AG08395 (cell line): ENCODE measurements around the gene SCAPER.
"Not testable (repeated sequence)": the region's sequence is repeated elsewhere in the genome, so short reads cannot be mapped to it uniquely, and the experiment has no call there.

Experiments used
- DNase-seq: peaks from one replicate; pipeline ENCODE4 v3.0.0; 2012; ENCODE audit warnings: mixed read lengths, low spot score

Gene SCAPER

GRCh38 chr15:76572983-76573314 lies 332.2 kb downstream of the SCAPER start:
- no peak for DNase-seq

DNA sequence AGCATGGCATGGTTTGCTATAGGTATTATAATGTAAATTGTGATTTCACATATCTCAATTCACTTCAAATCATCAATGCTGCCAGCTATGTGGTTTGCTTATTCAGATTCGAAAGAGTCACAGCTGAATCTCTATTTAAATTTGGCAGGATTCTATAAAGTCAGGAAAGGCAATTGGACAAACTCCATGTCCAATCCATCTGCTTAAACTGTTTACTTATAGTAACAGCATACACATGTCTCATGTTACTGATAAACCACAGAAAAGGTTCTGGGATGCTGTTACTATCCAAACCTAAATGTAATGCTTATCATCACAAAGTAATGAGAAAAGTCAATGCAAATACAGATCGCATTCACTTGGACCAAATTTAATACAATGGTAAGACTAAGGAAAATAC lies 338.9 kb downstream of the SCAPER start:
- no peak for DNase-seq

DNA sequence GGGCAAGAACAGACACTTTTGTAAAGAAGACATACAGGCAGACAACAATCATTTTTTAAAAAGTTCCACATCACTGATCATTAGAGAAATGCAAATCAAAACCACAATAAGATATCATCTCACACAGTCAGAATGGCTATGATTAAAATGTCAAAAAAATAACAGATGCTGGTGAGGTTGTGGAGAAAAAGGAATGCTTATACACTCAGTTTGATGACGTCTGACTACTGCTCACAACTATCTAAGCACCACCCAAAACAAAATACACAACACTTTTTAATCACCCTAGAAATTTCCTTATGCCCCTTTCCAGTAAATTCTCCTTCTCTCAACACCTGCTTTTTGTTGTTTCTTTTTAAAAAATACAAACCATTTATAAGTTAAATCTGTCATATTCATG lies 339.8 kb downstream of the SCAPER start:
- no peak for DNase-seq

GRCh38 chr15:76555247-76555646 lies 349.9 kb downstream of the SCAPER start:
- DNase-seq = no peak

- DNase-seq = no peak
Measured at GRCh38 chr15:76553564-76553963, 351.6 kb downstream of the SCAPER start.

DNA sequence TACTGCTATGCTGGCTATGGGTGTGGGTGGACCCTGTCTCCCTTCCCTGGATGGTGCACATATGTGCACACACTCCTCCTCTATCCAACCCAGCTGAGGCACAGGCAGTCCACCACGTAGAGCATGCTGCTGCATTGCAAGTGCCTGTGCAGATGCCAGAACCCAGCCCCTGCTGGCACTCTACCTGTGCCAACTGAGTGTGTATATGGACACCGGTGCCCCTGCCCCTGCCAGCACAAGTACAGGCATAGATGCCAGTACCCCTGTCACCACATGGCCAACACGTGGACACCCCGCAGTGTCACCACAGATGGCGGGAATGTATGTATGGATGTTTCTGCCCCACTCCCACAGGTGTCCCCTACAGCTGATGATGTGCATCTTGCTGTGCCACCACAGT lies 352.0 kb downstream of the SCAPER start:
- DNase-seq = no peak

DNA sequence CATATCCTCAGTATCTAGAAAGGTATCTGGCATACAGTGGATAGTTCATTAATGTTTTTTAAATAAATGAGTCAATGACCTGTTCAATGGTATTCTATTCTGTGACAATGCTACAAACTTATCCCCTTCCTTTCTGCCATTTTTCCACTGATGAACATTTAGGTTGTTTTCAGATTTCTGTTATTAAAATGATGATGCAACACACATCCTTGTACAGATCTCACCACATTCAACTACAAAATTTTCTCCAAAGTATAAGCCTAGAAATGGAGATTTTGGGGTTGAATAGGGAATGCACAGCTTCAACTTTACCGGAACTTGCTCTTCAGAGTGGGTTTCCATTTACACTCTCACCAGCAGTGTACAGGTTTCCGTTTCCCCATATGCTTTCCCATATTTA lies 358.3 kb downstream of the SCAPER start:
- DNase-seq = no peak

- DNase-seq = no peak
Measured at GRCh38 chr15:76533995-76534394, 371.1 kb downstream of the SCAPER start.

DNA sequence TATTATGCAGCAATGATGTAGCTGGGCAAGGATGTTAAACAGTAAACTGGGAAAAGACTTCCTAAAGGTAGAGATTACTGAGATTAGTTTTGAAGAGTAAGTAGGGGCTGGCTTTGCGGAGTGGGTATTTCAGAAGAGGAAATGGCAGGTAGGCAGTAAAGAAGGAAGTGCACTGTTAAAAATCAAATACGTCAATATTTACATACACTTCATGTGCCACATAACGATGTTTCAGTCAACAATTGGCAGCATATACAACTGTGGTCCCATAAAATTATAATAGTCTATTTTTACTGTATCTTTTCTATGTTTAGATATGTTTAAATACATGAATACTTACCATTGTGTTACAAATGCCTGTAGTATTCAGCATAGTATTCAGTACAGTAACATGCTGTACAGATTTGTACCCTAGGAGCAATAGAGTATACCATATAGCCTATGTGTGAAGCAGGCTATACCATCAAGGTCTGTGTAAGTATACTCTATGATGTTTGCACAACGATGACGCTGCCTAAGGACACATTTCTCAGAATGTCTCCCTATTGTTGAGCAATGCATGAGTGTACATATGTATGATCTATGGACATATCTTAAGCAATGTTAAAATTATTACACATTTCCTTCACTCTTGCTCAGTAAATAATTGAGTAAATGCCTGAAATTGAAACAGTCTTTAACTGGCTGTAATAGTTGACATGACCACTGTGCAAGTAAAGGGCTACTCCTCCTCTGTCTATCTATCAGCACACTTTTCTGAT lies 371.9 kb downstream of the SCAPER start:
- no peak for DNase-seq

DNA sequence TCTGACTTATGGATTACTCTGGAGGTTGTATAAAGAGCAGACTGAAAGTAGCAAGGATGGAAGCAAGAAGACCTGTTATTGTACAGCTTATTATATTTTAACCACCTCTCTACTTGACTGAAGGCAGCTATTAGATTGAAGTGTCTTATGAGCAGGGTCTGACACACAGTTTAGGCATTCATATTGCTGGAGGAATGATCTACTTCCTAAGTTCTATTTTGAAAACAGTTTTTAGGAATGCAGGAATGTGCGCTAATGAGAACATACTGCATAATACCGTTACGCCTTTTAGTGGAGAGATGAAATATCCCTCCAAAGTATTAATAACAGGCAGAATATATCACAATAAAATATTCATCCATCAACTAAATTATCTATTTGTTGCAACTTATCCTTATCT lies 375.2 kb downstream of the SCAPER start:
- DNase-seq = no peak

DNA sequence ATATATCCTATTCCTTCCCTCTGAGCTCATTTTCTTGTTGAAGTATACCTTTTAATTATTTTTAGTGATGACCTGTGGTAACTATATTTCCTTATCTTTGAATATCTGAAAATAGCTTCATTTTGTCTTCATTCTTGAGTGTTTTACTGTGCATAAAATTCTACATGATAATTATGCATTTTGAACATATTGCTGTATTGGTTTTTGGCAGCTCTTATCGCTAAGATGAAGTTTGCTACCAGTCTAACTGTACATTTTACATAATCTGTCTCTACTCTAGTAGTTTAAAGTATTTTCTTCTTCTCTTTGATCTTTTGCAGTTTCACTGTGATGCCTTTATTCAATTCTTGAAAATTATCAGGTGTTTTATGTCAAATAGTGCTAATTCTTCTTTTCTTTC lies 379.0 kb downstream of the SCAPER start:
- DNase-seq = no peak

DNA sequence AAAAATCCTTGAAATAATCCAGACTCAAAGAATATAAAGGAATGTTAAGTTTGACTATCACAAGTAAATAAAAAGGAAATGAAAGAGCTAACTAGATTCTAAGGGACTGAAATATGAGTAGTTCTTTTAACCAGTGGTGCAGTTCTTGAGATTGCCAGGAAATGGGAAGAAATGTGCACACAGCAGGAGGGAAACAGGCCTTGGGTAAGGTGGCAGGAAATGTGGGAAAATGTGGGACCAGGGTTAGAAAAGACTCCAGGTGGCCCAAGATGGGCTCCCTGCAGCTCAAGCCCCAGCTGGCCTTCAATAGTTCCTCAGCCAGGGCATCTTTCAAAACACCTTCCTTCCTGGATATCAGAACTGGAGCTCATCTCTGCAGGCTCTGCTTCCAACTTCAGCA lies 387.2 kb downstream of the SCAPER start:
- DNase-seq = no peak

DNA sequence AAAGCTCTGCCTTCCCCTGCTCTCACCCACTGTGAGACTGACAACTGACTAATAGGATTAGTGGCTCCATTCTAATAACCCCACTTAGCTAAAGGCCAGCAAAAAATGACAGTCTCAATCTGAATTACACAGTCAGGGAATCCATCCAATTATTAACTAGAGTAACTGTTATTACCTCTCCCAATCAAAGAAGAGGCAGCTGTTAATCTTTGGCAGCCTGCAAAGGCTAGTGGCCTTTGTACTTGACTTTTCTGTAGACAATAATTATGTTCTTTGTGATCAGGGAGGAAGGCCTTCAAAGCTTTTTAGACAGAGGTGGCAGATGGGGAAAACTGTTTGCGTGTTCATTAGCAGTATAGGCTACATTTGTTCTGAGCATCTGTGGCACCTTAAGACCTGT lies 390.9 kb downstream of the SCAPER start:
- no peak for DNase-seq

DNA sequence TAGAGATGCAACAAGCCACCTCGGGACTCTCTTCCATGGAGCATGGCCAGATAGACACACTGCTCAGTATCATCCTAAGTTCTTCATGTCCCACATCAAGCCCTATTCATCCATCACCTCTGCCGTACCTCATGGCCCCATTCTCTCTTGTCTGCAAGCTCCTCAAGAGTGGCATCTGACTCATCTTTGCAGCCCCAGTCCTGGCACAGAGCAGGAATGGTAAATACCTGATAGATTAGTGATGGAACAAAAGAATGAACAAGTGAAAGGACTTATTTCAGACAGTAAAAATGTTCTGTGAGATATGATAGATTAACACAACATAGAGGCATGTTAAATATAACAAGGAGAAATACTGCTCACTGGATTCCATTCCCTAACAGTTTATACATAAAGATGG lies 392.2 kb downstream of the SCAPER start:
- DNase-seq = no peak

GRCh38 chr15:76510663-76511062 lies 394.5 kb downstream of the SCAPER start:
- not testable (repeated sequence) for DNase-seq

GRCh38 chr15:76503804-76504203 lies 401.3 kb downstream of the SCAPER start:
- no peak for DNase-seq

DNA sequence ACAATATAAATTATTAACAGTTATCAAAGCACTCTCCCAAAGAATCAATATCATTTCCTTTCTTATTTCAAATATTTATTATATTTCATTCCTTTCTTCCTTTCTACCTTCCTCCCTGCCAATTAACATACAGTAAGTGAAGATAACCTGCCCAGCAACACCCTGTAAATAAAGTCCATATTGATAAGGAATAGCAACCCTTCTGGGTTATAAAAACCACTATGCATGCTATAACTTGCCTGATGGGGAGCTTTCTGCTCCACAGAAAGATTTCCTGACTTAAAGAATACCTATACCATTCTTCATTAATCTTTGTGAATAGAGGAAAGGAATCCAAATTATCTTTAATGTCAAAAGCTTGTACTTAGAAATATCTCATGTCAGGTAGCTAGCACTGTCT lies 402.0 kb downstream of the SCAPER start:
- no peak for DNase-seq

- no peak for DNase-seq
Measured at GRCh38 chr15:76502678-76503077, 402.5 kb downstream of the SCAPER start.

DNA sequence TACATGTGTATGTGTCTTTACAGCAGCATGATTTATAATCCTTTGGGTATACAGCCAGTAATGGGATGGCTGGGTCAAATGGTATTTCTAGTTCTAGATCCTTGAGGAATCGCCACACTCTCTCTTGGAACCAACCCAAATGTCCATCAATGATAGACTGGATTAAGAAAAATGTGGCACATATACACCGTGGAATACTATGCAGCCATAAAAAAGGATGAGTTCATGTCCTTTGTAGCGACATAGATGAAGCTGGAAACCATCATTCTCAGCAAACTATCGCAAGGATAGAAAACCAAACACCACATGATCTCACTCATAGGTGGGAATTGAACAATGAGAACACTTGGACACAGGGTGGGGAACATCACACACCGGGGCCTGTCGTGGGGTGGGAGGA lies 403.0 kb downstream of the SCAPER start:
- DNase-seq = not testable (repeated sequence)

GRCh38 chr15:76501726-76502125 lies 403.4 kb downstream of the SCAPER start:
- peak; percentile 23 for DNase-seq

GRCh38 chr15:76501011-76501410 lies 404.1 kb downstream of the SCAPER start:
- DNase-seq = no peak

- no peak for DNase-seq
Measured at GRCh38 chr15:76495487-76495886, 409.7 kb downstream of the SCAPER start.

GRCh38 chr15:76492538-76492937 lies 412.6 kb downstream of the SCAPER start:
- DNase-seq = no peak

DNA sequence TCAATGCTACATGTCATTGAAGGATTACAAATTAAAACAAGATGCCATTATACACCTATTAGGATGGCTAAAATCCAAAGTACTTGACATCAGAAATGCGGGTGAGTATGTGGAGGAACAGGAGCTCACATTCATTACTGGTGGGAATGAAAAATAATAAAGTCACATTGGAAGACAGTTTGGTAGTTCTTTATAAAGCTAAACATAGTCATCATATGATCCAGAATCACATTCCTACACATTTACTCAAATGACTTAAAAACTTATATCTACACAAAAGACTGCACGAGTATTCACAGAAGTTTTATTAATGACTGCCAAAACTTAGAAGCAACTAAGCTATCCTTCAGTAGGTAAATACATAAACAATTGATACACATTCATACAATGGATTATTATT lies 421.4 kb downstream of the SCAPER start:
- no peak for DNase-seq

DNA sequence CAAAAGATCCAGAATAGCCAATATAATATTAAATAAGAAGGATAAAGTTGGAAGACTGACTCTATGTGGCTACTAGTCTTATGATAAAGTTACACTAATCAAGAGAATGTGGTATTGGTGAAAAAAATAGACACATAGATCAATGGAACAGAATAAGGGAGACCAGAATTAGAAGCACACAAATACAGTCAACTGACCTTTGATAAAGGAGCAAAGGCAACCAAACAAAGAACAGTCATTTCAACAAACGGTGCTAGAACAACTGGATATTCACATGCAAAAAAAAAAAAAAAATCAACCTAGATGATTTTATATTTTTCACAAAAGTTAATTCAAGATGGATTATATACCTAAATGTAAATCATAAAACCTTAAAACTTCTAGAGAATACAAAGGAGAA lies 422.1 kb downstream of the SCAPER start:
- no peak for DNase-seq
